Hematopoietic multipotent progenitor cell (in vitro differentiated cells): ENCODE results near the gene SDHC. TPM values are rescaled to one million over a fixed set of nuclear protein-coding genes. Genes with fewer than 3 reads are reported as not detected.
A peak's percentile ranks its signal among the peaks of the same experiment; 100 is the strongest.
"Not testable (repeated sequence)": the region's sequence is repeated elsewhere in the genome, so short reads cannot be mapped to it uniquely, and the experiment has no call there.

Source experiments
- DNase-seq, 3 donors: peaks; one replicate each; pipeline ENCODE4 v3.0.0-alpha.2; 2011 to 2015; ENCODE audit warnings: low read depth in 2 of 3, low spot score in 2 of 3
- total RNA-seq: library from RNA; depleted of rRNA; stranded (reverse); fragments of >200 nt; gene quantifications from one replicate; pipeline ENCODE4 v1.2.3, GENCODE V29; 2012

SDHC gene
- total RNA-seq, 1 donor: 32.6 TPM

DNA sequence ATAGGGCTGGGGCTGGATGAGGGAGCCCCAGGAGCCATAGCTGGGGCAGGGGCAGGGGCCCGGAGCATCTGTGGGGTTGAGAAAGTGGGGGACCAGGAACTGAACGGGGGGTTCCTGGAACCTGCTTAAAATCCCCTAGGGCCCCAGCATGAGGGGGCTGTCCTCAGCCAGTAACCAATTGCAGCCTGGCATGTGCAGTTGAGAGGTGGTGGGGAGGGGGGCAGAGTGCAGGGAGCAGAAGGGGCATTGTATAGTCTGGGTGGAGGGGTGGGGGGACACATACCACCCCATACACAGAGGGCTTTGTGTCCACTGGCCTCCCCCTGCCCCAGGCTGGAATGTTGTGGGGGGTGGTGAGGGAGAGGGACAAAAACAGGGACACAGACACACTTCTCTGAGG is 4.3 kb upstream of the SDHC start, which contains the start of gene MPZ:
MPZ (minus strand) TSS at position 101 of the 400 bp plus-strand sequence; CDS start at position 38, 63 bp downstream.
- no peak for DNase-seq

DNA sequence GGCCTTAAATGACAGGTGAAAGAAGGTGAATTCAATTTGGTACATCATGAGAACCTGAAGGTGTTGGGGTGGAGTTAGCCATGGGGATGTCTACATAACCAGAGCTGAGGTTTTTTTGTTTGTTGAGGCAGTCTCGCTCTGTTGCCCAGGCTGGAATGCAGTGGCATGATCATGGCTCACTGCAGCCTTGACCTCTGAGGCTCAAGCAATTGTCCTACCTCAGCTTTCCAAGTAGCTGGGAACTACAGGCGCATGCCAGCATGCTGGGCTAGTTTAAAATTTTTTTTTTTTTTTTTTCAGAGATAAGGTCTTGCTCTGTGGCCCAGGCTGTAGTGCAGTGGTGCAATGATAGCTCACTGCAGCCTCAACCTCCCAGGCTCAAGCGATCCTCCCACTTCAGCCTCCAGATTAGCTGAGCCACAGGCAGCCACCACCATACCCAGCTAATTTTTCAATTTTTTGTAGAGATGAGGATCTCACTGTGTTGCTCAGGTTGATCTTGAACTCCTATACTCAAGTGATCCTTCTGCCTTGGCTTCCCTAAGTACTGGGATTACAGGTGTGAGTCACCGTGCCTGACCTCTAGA is 2.5 kb upstream of the SDHC start:
- DNase-seq: no peak

DNA sequence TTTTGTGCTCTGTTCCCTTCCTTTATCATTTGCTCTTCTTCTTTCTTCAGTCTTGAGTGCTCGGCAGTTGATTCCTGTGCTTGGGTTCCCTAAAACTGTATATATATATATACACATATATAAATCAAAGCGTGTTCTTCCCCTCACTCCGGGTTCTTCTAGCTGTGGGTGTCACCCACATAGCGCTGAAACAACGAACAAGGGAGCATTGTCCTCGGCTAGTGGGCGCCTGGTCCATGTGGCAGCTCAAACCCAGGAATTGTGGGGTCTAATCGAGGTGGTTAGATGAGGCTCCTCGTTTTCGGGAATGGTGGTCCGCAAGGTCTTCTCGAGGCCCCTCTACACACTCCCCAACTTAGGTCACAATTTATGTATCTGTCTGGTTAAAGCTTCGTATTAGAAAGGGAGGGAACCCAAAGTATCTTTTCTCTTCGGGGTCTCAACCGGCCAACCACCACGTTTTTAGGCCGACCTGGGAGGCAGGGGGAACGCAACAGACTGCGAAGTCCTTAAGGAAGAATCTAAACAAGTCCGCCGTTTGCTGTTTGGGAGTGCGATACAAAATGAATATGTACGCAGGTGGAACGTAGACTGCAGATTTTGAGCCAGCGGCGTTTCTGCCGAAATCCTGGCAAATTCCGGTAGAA is 504 bp upstream of the SDHC start:
- DNase-seq: no peak

DNA sequence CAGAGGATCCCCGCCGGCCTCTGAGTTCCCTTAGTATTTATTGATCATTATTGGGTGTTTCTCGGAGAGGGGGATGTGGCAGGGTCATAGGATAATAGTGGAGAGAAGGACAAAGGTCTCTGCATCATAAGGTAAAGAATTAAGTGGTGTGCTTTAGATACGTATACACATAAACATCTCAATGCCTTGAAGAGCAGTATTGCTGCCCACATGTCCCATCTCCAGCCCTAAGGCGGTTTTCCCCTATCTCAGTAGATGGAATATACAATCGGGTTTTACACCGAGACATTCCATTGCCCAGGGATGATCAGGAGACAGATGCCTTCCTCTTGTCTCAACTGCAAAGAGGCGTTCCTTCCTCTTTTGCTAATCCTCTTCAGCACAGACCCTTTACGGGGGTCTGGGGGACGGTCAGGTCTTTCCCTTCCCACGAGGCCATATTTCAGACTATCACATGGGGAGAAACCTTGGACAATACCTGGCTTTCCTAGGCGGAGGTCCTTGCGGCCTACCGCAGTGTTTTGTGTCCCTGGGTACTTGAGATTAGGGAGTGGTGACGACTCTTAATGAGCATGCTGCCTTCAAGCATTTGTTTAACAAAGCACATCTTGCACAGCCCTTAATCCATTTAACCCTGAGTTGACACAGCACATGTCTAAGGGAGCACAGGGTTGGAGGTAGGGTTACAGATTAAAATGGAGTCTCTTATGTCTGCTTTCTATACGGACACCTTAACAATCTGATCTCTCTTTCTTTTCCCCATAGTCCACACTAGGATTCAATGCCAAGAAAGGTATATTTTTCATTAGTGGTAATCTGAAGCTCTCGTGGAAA is 1.9 kb downstream of the SDHC start:
- not testable (repeated sequence) for DNase-seq

DNA sequence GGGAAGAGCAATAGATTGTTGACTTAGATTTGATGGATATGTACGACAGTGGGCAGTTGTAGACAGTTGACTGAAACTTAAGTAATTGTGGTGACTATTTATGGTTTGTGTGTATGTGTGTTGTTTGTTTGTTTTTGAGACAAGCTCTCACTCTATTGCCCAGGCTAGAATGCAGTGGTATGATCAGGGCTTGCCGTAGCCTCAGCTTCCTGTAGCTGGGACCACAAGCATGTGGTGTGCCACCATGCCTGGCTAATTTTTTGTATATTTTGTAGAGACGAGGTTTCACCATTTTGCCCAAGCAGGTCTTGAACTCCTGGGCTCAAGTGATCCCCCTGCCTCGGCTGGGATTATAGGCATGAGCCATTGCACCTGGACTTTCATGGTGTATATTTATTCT is 9.8 kb downstream of the SDHC start:
- peak in 1 of 3 donors; percentile 23 for DNase-seq

DNA sequence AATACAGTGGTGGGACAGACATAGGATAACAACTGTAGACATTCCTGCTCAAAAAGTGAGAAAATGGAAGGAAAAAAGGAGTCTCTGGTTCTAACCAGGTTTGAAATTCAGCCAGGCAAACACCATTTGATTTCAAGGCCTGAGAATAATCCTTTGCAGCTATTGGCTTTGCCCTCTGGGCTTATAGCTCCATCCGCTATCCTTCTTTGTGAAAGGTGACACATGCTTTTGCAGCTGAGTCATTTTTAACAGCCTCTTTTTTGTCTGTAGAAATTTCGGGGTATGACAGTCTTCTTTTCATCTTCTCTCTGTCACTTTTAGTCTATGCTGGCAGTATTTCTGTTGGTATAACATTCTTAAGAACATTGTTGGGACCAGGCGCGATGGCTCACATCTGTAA is 16.2 kb downstream of the SDHC start:
- no peak for DNase-seq

DNA sequence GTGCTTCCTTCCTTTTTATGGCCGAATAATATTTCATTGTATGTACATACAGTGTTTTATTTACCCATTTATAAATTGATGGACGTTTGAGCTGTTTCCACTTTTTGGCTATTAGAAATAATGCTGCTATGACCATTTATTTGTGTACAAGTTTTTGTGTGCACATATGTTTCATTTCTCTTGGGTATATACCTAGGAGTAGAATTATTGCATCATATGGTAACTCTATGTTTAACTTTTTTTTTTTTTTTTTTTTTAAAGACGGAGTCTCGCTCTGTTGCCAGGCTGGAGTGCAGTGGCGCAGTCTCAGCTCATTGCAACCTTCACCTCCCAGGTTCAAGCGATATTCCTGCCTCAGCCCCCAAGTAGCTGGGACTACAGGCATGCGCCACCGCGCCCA is 19.0 kb downstream of the SDHC start:
- DNase-seq: no peak

DNA sequence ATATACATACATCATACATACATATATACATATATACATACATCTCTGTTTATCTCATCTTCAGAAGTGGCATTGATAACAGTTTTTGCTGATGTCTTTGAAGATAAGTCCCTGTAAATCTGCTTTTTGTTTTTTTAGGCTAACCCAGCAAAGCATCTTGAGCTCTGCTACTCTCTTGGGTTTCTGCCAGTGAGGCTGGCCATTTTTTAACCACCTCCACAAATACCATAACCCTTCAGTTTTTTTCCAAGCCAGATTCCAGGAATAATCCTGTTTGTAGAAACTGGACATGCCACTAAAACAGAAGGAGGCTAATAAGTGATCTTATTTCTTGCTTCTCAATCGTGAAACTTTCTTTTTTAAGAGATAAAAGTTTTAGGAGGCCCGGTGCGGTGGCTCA is 21.6 kb downstream of the SDHC start:
- DNase-seq: no peak

DNA sequence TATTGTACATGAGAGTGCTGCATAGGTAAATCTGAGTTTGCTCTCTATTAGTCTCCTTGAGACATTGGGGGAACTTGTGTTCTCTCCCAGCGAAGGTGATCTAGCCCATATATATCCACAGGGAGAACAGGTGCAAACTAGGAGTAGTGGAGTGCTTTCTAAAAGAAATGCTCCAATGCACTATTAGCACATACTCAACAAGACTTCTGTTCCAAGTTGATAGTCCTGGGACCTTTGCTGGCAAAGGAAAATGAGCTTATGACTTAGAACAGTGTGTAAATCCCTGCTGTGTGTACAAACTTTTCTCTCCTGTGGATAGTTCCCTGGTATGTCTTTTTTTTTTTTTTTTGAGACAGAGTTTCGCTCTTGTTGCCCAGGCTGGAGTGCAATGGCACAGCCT is 28.0 kb downstream of the SDHC start:
- DNase-seq: no peak

DNA sequence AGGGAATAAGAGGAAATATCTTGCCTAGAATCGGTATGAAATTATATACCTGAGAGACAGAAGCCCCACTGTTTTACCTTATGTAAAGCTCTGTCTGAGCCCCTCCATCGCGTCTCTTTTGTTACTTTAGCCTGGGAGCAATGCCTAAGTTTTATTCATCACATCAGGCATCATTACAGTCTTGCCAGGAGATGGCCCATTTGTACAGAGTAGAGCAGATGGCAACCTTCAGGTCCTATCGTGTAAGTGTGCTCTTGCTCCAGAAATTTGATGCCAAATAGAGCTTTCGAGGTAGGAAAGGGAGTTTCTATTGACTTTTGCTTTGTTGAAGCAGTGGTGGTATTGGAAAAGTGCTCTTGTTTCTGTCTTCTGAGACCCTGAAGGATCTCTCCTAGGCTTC is 28.6 kb downstream of the SDHC start:
- no peak for DNase-seq

DNA sequence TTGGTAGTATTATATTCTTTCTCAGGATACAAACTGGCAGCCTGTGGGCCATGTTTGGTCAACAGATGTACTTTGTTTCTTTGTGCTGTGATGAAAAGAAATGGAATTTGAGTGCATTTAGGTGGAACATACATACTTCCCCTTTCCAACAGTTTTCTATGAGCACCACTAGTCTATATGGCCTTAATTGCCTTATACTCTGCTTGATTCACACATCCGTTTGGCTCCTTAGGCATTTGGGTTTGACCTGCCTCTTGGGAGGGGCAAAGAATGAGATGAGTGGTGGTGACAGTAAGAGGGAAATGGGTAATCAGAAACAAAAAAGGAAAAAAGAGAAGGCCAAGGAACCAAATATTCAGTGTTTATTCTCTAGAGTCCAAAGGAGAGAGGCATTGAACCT is 36.5 kb downstream of the SDHC start:
- DNase-seq: no peak

DNA sequence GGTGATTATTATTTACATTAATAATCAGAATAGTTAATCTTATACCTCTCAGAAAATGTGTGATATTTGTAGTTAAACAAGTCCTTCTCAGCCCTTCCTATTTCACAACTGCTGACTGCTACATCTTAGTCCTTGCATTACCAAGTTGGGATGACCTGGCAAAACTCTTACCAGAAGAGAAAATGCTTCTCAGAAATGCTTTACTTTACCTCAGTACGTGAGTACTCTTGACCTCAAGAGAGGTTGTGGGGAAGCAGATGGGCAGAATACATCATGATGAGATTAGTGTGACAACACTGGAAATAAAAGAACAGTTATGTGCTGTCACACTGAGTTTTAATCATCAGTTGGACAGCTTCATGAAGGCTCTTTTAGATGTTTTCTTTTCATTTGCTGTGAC is 37.3 kb downstream of the SDHC start:
- peak in 1 of 3 donors; percentile 5 for DNase-seq

DNA sequence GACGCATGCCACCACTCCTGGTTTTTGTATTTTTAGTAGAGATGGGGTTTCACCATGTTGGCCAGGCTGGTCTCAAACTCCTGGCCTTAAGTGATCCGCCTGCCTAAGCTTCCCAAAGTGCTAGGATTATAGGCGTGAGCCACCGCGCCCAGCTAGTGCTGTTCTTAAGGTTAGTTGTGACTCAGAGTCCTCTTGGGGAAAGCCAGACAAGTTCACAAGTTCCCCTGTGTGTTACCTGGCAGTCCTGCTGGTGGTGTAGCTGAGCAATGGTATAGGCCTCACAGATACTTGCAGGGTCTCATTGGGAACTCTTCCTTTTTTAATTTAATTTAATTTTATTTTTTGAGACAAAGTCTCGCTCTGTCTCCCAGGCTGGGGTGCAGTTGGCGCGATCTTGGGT is 42.9 kb downstream of the SDHC start:
- no peak for DNase-seq

DNA sequence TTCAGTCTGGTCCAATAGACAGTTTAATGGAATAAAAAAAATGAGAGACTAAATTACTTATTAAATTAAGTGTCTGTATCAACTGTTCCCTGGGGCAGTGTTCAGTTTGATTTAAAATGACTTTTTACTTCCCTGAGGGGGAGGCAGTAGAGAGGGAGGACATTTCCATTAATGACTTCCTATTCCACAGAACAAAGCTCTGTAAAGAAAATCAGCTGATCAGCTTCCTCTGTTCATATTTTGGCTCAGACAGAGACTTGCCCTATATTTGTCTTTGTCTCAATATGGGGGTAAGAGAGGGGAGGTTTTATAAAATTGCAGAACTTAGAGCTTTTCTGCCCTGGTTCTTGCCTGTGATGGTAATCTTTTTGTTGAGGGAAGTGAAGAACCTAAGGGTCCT is 45.1 kb downstream of the SDHC start:
- peak in 2 of 3 donors; percentile 26 to 73 for DNase-seq

DNA sequence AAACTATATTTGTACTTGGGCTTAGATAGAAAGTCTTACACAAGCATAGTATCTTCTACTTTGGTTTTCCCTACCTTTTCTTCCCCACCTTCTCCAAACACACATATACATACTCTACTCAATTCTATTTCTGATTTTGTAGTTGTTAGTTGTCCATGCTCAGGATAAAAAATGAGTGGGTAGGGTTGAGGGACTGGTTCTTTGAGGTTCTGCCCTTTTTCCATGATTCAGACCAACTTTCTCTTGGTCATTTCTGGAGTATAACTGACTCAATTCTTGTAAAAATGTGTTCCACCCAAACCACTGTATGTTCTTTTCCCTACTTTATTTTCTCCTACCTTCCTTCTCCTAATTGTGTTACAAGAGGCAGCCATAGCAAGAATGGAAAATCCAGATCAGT is 50.2 kb downstream of the SDHC start:
- no peak for DNase-seq

DNA sequence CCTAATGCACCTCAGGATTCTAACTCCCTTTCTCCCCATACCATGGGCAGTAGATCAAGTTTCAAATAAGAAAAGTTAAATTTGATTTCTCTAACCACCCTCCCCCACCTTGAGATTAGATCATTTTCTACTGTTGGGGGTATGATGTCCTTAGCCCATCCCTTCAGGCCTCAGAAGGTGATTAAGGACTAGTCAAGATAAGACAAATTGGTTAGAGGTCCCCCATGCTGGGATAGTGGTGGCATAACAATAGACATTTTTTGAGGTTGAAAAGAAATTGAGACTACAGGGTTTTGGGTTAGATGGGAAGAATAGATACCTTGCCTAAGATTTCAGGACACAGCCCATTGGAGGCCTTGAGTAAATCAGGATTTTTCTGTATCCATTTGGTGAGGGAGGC is 51.0 kb downstream of the SDHC start:
- no peak for DNase-seq

DNA sequence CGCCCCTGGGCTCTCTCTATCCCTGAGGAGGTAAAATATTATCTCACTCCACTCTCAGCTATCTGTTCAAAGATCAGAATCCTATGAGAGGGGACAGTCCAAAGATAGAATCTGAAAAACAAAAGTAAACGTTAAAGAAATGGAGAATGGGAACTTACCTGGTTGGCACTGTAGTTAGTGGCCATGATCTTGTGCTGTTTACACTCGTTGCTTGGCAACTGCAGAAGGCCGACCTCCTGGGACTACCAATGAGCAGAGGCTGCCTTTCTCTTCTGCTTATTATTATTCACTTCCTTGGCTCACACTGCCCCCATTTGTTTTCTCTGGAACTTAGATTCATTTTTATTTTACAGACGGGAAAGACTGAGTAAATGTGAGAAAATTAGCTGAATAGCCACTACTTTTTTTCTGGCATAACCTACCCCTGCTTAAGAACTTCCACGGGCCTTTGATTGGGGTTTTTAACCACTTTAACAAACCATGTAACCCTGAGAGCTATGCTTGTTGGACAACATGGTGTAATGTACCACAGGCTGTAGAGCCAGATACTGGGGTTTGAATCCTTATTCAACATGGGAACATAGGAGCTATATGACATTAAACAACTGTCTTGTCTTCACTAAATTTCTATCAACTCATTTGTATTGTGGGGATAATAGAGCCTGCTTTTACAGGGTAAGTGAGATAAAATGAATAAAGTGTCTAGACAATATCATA is 53.7 kb downstream of the SDHC start, which contains the start of gene CFAP126:
CFAP126 (minus strand) TSS at position 193 of the 717 bp plus-strand sequence; CDS start at position 185, 8 bp downstream.
- peak in 2 of 3 donors; percentile 88 to 91 for DNase-seq

DNA sequence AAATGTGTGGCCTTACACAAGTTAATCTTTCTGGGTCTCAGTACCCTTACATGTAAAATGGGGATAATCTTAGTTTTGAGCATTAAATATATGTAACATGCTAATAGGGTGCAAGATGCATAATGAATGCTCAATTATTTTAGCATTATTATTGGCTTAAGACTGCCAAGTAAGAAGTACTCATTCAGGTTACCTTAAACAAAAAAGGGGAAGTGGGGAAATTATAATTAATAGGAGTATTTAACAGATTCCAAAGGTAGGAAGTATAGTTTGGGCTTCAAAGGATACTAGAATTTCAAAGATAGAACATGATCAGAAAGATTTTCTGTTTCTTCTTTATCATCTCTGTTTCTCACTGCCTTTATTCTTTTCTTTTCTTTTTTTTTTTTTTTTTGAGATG is 59.3 kb downstream of the SDHC start:
- no peak for DNase-seq

DNA sequence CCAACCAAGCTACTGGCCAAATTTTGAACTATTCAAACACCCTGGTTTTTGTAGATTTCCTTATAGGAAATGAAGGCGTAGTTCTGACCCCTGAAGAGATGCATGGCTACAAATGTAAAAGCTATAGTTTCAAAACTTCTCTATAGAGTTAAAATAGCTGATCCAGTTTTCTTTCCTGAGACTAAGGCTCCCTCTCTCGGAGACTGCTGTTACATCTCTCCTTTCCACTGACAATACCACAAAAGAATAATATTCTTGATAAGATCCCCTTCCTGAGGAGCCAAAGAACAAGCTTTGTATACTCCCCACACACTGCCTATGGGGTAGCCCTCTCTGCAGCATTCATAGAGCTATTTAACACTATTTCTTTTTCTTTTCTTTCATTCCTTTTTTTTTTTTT is 60.2 kb downstream of the SDHC start:
- peak in 2 of 3 donors; percentile 28 to 59 for DNase-seq

DNA sequence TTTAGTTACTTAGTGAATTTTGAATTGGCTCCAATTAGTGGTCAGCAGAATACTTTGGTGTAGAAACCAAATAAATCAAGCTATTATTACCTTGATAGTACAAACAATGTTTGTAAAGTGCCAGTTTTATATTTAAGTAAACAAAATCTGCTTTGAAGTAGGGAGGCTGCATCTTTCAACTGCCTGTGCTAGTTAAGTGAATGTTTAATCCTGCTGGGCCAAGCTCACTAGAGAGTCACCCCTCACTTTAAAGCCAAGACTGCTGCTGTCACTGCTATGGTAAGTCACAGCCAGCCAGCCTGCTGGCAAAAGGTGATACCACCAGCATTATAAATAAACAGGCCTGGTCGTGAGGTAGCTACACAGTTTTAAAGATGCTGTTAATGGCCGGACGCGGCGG is 63.8 kb downstream of the SDHC start:
- no peak for DNase-seq

DNA sequence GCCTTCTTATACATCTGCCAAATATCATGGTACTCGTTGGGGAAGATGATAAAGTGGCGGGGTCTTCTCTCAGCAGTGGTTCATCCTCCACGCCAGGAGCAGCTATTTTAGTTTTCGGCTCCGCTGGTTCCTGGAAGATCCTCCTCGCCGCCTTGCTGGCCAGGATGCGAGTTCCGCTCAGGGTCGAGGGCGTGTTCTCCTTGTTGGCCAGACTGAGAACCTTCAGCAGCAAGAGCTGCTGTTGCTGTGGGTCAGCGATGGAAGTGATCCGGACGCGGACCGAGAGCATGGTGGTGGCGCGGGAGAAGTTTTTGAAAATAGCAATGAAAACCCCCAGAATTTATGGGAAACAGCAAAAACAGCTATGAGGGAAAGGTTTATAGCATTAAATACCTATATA is 64.9 kb downstream of the SDHC start:
- no peak for DNase-seq
